ENCODE measurements around the gene PHF1. TPM values are rescaled to one million over a fixed set of nuclear protein-coding genes. Genes with fewer than 3 reads are reported as not detected.

PHF1 gene
- total and polyA plus RNA-seq, 2 of the 13 experiments (the other 11 are each of a cell fraction or from before 2014, with no cell fraction given) = 25.4 to 61.9 TPM

- TF ChIP-seq FOXM1 (CRISPR knock-in tag; IDR thresholded peaks at IDR 0.05) = no peak
- peak; percentile 96 for TF ChIP-seq TMF1 (CRISPR knock-in tag; IDR thresholded peaks at IDR 0.05; ENCODE audit: low read depth)
- no peak for TF ChIP-seq SRSF9 (IDR thresholded peaks at IDR 0.05; ENCODE audit: borderline replicate concordance, insufficient read depth, low read depth, low read length, poor library complexity, severe bottlenecking)
- TF ChIP-seq ARNTL (CRISPR knock-in tag; IDR thresholded peaks at IDR 0.05) = peak; percentile 73
- peak; percentile 87; the same call in 1 of the 2 replicates for TF ChIP-seq ZNF318 (CRISPR knock-in tag; IDR thresholded peaks at IDR 0.05)
- peak; percentile 50 for TF ChIP-seq ZNF720 (CRISPR knock-in tag; IDR thresholded peaks at IDR 0.05)
- no peak for TF ChIP-seq SMAD9 (CRISPR knock-in tag; IDR thresholded peaks at IDR 0.05)
- TF ChIP-seq KDM2A (CRISPR knock-in tag; IDR thresholded peaks at IDR 0.05; ENCODE audit: borderline replicate concordance, low read depth) = peak; percentile 98
- peak; percentile 57; the same call in 1 of the 2 replicates for TF ChIP-seq SMAD1 (CRISPR knock-in tag; IDR thresholded peaks at IDR 0.05; ENCODE audit: borderline replicate concordance, low read depth)
- TF ChIP-seq ZNF850 (CRISPR knock-in tag; conservative IDR thresholded peaks at IDR 0.05) = no peak
- TF ChIP-seq KLF11 (CRISPR knock-in tag; IDR thresholded peaks at IDR 0.05) = peak; percentile 93
- no peak for TF ChIP-seq ATF7 (IDR thresholded peaks at IDR 0.05)
- 0 out of 2 replicates have a peak, but pooled peaks have one; percentile 7 for TF ChIP-seq ATF7 (CRISPR knock-in tag; IDR thresholded peaks at IDR 0.05)
- no peak for TF ChIP-seq ZNF670 (CRISPR knock-in tag; IDR thresholded peaks at IDR 0.05; ENCODE audit: borderline replicate concordance)
- no peak; the same call in 1 of the 2 replicates for TF ChIP-seq ZNF335 (CRISPR knock-in tag; IDR thresholded peaks at IDR 0.05)
- TF ChIP-seq NPAS2 (CRISPR knock-in tag; IDR thresholded peaks at IDR 0.05; ENCODE audit: borderline replicate concordance) = no peak
- no peak; the same call in 1 of the 2 replicates for TF ChIP-seq ZNF3 (CRISPR knock-in tag; IDR thresholded peaks at IDR 0.05)
- no peak for TF ChIP-seq SNRNP70 (IDR thresholded peaks at IDR 0.05; ENCODE audit: low read depth, low read length)
- TF ChIP-seq E2F1 (CRISPR knock-in tag; IDR thresholded peaks at IDR 0.05) = 0 out of 2 replicates have a peak, but pooled peaks have one; percentile 50
Measured at GRCh38 chr6:33454009-33454946, 43.5 kb downstream of the PHF1 start, which contains the start of gene ZBTB9 (continued).
